Stimulated activated naive B cell treated with anti-CD40 and anti-IgM and Interleukin-4, amounts not matched to agents 10 μg/mL and 1 μg/mL and 100 μg/mL, for 72 hours (primary cell): ENCODE data around the gene FLG.
"Not testable (repeated sequence)": the region's sequence is repeated elsewhere in the genome, so short reads cannot be mapped to it uniquely, and the experiment has no call there.

Experiments
- ATAC-seq, 2 donors: fragments of 150-1000 bp; cut with Tn5 transposase; replicated peaks; 2 replicates each; pipeline ENCODE4 v1.10.0; 2021; ENCODE audit warnings: moderate library complexity in 1 of 2
- DNase-seq: peaks from one replicate; pipeline ENCODE4 v3.0.0; 2021
- H3K27ac Mint-ChIP-seq: one replicate; pipeline ENCODE4 v1.8.0; 2022; ENCODE audit warnings: mild to moderate bottlenecking, mixed read lengths
- H3K27me3 Mint-ChIP-seq, 2 donors: one replicate each; pipeline ENCODE4 v1.8.0; 2022; ENCODE audit warnings: mixed read lengths in 2 of 2
- H3K36me3 Mint-ChIP-seq, 2 donors: one replicate each; pipeline ENCODE4 v1.8.0; 2022; ENCODE audit warnings: mixed read lengths in 2 of 2, mild to moderate bottlenecking in 1 of 2
- H3K4me1 Mint-ChIP-seq, 2 donors: one replicate each; pipeline ENCODE4 v1.8.0; 2022; ENCODE audit warnings: mixed read lengths in 2 of 2, mild to moderate bottlenecking in 1 of 2
- H3K4me3 Mint-ChIP-seq, 2 donors: one replicate each; pipeline ENCODE4 v1.8.0; 2022; ENCODE audit warnings: mild to moderate bottlenecking in 2 of 2, mixed read lengths in 2 of 2, moderate library complexity in 1 of 2
- H3K9me3 Mint-ChIP-seq, 2 donors: one replicate each; pipeline ENCODE4 v1.8.0; 2022; ENCODE audit warnings: mixed read lengths in 2 of 2, mild to moderate bottlenecking in 1 of 2

FLG gene

DNA sequence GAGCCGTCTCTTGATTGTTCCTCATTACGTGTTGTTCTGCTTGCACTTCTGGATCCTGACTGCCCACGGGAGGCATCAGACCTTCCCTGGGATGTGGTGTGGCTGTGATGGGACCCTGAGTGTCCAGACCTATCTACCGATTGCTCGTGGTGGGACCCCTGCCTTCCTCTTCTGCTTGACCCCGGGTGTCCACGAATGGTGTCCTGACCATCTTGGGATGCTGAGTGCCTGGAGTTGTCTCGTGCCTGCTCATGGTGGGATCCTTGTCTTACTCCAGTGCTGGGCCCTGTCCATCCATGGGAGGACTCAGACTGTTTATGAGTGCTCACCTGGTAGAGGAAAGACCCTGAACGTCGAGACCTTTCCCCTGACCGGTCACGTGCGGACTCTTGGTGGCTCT lies 12.9 kb downstream of the FLG start:
- H3K36me3 Mint-ChIP-seq = peaks cover 3 to 17% of the 10 kb centered on the region in 2 donors
- DNase-seq, ATAC-seq, H3K27me3 Mint-ChIP-seq, H3K4me1 Mint-ChIP-seq, H3K27ac Mint-ChIP-seq, H3K4me3 Mint-ChIP-seq: not testable (repeated sequence)
- peaks cover 17% of the 10 kb centered on the region in 2 donors for H3K9me3 Mint-ChIP-seq

DNA sequence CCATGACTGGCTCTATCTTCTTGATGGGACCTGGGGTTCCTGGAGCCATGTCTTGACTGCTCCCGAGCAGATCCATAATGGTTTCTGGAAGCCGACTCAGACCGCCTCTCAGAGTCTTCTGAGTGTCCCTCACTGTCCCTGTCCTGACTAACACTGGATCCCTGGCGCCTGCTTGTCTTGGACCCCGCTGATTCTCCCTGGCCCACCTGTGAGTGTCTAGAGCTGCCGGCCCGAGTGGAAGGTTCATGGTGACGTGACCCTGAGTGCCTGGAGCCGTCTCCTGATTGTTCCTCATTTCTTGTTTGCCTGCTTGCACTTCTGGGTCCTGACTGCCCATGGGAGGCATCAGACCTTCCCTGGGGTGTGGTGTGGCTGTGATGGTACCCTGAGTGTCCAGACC lies 15.1 kb downstream of the FLG start:
- H3K36me3 Mint-ChIP-seq = peaks cover 3 to 17% of the 10 kb centered on the region in 2 donors
- DNase-seq (no peak), ATAC-seq (no peak)
- H3K27ac Mint-ChIP-seq = no peak overlapping the region
- H3K27me3 Mint-ChIP-seq = peaks cover 0 to 6% of the 10 kb centered on the region in 2 donors
- H3K4me3 Mint-ChIP-seq = no peak overlapping the region
- no peaks in the 10 kb centered on the region for H3K4me1 Mint-ChIP-seq
- peaks cover 17% of the 10 kb centered on the region in 2 donors for H3K9me3 Mint-ChIP-seq

DNA sequence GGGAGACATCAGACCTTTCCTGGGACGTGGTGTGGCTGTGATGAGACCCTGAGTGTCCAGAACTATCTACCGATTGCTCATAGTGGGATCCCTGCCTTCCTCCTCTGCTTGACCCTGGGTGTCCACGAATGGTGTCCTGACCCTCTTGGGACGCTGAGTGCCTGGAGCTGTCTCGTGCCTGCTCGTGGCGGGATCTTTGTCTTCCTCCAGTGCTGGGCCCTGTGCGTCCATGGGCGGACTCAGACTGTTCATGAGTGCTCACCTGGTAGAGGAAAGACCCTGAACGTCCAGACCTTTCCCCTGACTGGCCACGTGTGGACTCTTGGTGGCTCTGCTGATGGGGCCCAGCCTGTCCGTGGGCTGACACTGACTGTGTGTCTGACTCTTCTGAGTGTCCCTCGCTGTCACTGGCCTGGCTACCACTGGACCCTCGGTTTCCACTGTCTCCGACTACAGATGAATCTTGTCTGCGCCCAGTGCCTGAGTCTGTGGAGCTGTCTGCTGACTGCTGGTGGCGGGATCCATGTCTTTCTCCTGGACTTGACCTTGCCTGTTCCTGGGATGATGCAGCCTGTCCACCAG lies 15.6 kb downstream of the FLG start:
- Mint-ChIP-seq H3K36me3 (peaks cover 3 to 17% of the 10 kb centered on the region in 2 donors), H3K9me3 (peaks cover 17 to 20% of the 10 kb centered on the region in 2 donors)
- H3K27ac Mint-ChIP-seq, ATAC-seq, H3K27me3 Mint-ChIP-seq, DNase-seq, H3K4me1 Mint-ChIP-seq, H3K4me3 Mint-ChIP-seq: not testable (repeated sequence)

DNA sequence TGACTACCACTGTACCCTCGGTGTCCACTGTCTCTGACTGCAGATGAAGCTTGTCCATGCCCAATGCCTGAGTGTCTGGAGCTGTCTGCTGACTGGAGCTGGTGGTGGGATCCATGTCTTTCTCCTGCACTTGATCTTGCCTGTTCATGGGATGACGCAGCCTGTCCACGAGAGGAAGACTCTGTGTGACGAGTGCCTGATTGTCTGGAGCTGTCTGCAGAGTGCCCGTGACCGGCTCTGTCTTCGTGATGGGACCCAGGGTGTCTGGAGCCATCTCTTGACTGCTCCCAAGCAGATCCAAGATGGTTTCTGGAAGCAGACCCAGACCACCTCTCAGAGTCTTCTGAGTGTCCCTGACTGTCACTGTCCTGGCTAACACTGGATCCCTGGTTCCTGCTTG lies 16.3 kb downstream of the FLG start:
- DNase-seq, H3K27me3 Mint-ChIP-seq, H3K27ac Mint-ChIP-seq, H3K4me3 Mint-ChIP-seq, ATAC-seq, H3K4me1 Mint-ChIP-seq: not testable (repeated sequence)
- Mint-ChIP-seq H3K9me3 (peaks cover 17 to 20% of the 10 kb centered on the region in 2 donors), H3K36me3 (peaks cover 3 to 17% of the 10 kb centered on the region in 2 donors)

DNA sequence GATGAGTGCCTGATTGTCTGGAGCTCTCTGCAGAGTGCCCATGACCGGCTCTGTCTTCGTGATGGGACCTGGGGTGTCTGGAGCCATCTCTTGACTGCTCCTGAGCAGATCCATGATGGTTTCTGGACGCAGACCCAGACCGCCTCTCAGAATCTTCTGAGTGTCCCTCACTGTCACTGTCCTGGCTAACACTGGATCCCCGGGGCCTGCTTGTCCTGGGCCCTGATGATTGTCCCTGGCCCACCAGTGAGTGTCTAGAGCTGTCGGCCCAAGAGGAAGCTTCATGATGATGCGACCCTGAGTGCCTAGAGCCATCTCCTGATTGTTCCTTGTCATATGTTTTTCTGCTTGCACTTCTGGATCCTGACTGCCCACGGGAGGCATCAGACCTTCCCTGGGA lies 17.1 kb downstream of the FLG start:
- not testable (repeated sequence) for DNase-seq, H3K27ac Mint-ChIP-seq, H3K4me3 Mint-ChIP-seq, ATAC-seq, H3K4me1 Mint-ChIP-seq, H3K27me3 Mint-ChIP-seq
- Mint-ChIP-seq H3K36me3 (peaks cover 0 to 17% of the 10 kb centered on the region in 2 donors), H3K9me3 (peaks cover 18 to 19% of the 10 kb centered on the region in 2 donors)

DNA sequence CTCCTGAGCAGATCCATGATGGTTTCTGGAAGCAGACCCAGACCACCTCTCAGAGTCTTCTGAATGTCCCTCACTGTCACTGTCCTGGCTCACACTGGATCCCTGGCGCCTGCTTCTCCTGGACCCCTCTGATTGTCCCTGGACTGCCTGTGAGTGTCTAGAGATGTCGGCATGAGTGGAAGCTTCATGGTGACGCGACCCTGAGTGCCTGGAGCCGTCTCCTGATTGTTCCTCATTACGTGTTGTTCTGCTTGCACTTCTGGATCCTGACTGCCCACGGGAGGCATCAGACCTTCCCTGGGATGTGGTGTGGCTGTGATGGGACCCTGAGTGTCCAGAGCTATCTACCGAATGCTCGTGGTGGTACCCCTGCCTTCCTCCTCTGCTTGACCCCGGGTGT lies 18.9 kb downstream of the FLG start:
- H3K27ac Mint-ChIP-seq, H3K27me3 Mint-ChIP-seq, H3K4me3 Mint-ChIP-seq, H3K4me1 Mint-ChIP-seq, DNase-seq, ATAC-seq: not testable (repeated sequence)
- Mint-ChIP-seq H3K9me3 (peaks cover 15 to 18% of the 10 kb centered on the region in 2 donors), H3K36me3 (peaks cover 0 to 12% of the 10 kb centered on the region in 2 donors)

DNA sequence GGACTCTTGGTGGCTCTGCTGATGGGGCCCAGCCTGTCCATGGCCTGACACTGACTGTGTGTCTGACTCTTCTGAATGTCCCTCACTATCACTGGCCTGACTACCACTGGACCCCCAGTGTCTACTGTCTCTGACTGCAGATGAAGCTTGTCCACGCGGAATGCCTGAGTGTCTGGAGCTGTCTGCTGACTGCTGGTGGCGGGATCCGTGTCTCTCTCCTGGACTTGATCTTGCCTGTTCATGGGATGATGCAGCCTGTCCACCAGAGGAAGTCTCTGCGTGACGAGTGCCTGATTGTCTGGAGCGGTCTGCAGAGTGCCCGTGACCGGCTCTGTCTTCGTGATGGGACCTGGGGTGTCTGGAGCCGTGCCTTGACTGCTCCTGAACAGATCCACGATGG lies 20.3 kb downstream of the FLG start:
- Mint-ChIP-seq H3K36me3 (peaks cover 0 to 12% of the 10 kb centered on the region in 2 donors), H3K9me3 (peaks cover 13 to 17% of the 10 kb centered on the region in 2 donors)
- not testable (repeated sequence) for H3K4me1 Mint-ChIP-seq, H3K27me3 Mint-ChIP-seq, H3K27ac Mint-ChIP-seq, DNase-seq, ATAC-seq, H3K4me3 Mint-ChIP-seq

DNA sequence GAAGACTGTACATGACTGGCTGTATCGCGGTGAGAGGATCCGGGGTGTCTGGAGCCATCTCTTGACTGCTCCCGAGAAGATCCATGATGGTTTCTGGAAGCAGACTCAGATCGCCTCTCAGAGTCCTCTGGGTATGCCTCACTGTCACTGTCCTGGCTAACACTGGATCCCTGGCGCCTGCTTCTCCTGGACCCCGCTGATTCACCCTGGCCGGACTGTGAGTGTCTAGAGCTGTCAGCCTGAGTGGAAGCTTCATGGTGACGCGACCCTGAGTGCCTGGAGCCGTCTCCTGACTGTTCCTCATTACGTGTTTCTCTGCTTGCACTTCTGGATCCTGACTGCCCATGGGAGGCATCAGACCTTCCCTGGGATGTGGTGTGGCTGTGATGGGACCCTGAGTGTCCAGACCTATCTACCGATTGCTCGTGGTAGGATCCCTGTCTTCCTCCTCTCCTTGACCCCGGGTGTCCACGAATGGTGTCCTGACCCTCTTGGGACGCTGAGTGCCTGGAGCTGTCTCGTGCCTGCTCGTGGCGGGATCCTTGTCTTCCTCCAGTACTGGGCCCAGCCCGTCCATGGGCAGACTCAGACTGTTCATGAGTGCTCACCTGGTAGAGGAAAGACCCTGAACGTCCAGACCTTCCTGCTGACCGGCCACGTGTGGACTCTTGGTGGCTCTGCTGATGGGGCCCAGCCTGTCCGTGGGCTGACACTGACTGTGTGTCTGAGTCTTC lies 21.7 kb downstream of the FLG start:
- not testable (repeated sequence) for H3K27ac Mint-ChIP-seq, H3K27me3 Mint-ChIP-seq, H3K4me3 Mint-ChIP-seq, DNase-seq, H3K9me3 Mint-ChIP-seq, H3K4me1 Mint-ChIP-seq, H3K36me3 Mint-ChIP-seq, ATAC-seq

DNA sequence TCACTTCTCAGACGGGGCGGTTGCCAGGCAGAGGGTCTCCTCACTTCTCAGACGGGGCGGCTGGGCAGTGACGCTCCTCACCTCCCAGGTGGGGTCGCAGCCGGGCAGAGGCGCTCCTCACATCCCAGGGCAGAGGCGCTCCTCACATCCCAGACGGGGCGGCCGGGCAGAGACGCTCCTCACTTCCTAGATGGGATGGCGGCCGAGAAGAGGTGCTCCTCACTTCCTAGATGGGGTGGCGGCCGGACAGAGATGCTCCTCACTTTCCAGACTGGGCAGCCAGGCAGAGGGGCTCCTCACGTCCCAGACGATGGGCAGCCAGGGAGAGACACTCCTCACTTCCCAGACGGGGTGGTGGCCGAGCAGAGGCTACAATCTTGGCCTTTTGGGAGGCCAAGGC lies 68.6 kb downstream of the FLG start:
- DNase-seq, H3K27me3 Mint-ChIP-seq, ATAC-seq, H3K4me3 Mint-ChIP-seq, H3K4me1 Mint-ChIP-seq, H3K27ac Mint-ChIP-seq, H3K36me3 Mint-ChIP-seq, H3K9me3 Mint-ChIP-seq: not testable (repeated sequence)
